Panc1 (cell line): ENCODE measurements around the gene ELF5.

ENCODE experiments used
- CTCF ChIP-seq: fragments of 450-650 bp; IDR thresholded peaks from 2 replicates; pipeline ENCODE4 v1.5.1; 2017; ENCODE audit warnings: mild to moderate bottlenecking
- POLR2AphosphoS5 ChIP-seq: IDR thresholded peaks from 2 replicates; pipeline ENCODE4 v1.6.1; 2012; ENCODE audit warnings: mild to moderate bottlenecking, low read depth, low read length, moderate library complexity

- TF ChIP-seq CTCF (no peak), POLR2AphosphoS5 (no peak)
Measured at GRCh38 chr11:34460278-34460677, 53.3 kb downstream of the ELF5 start.
